ENCODE measurements around the gene METTL15. TPM values are rescaled to one million over a fixed set of nuclear protein-coding genes. Genes with fewer than 3 reads are reported as not detected.

The METTL15 gene
- 11.7 and 18.9 TPM in 2 replicates for total RNA-seq (2014; rRNA removed; shearing (Covaris generic))
- 19.5 and 19.7 TPM in 2 replicates for total RNA-seq (2022)
- Bru-seq, nascent RNA, result percentile 75 among the genes with signal in this experiment
- BruChase-seq, experiment 1, labeled RNA remaining after a 6-hour chase, result percentile 56 among the genes with signal in this experiment
- BruChase-seq, experiment 2, labeled RNA remaining after a 2-hour chase, result percentile 62 among the genes with signal in this experiment
- long read RNA-seq, full-length matches to known transcripts, result 7 of 43 reads
- long read RNA-seq, partial matches to known transcripts, result 24 of 43 reads
- long read RNA-seq, other reads (novel, unspliced or antisense), result 12 of 43 reads

- peak within 1 kb of the TSS; percentile 75 for H2AFZ ChIP-seq (ENCODE audit: low read length)
- POLR2A ChIA-PET, result interaction anchor here (0.6 to 5.8 kb wide), 14 partner anchors 8 to 156 kb away, joined by 3 to 38 read pairs (median 5); no protein-coding TSS in a partner anchor
- peak within 1 kb of the TSS; percentile 86 for H3K4me2 ChIP-seq (ENCODE audit: low read length)
- no peaks in the 10 kb centered on the region for H3K9me3 ChIP-seq (ENCODE audit: low read length)
- TSS peak; percentile 77 for BruUV-seq (replicated peaks)
- H3K27ac ChIP-seq (ENCODE audit: low read depth, low read length, poor library complexity, severe bottlenecking), result peak within 1 kb of the TSS; percentile 82
- peaks cover 5% of the 10 kb centered on the region; the same call in 1 of the 2 replicates for H3K36me3 ChIP-seq (ENCODE audit: insufficient read depth, low read length)
- CTCF ChIA-PET (ENCODE audit: unreplicated experiment), result no interaction called here
- H3K4me1 ChIP-seq (ENCODE audit: insufficient read depth, low read length, poor library complexity, severe bottlenecking), result peaks cover 40% of the 10 kb centered on the region
- H3K4me3 ChIP-seq (ENCODE audit: low read depth, low read length, poor library complexity, severe bottlenecking), result peak within 1 kb of the TSS; percentile 93
- H3K79me2 ChIP-seq (ENCODE audit: insufficient read depth, low read depth, low read length), result peaks cover 89% of the 10 kb centered on the region
- H3K9me2 ChIP-seq (ENCODE audit: insufficient read depth, low read length), result no peaks in the 10 kb centered on the region
- intact Hi-C loops (cut with micrococcal nuclease; ENCODE audit: unreplicated experiment), result loop anchor here (2.0 to 5.0 kb wide), 2 partner anchors 601 to 1196 kb away; partner anchors contain the start of gene LIN7C
- no peak for TF ChIP-seq EZH2phosphoT487 (IDR thresholded peaks at IDR 0.05; ENCODE audit: borderline replicate concordance, low read depth, low read length)
- TF ChIP-seq CTCF (conservative IDR thresholded peaks at IDR 0.05; ENCODE audit: low read length), result no peak
- peaks cover 34% of the 10 kb centered on the region for H4K20me1 ChIP-seq (ENCODE audit: insufficient read depth, low read length)
- peak; percentile 99 for DNase-seq (ENCODE audit: low spot score)
These were observed at the start of gene METTL15, which contains the start of gene KIF18A for GRCh38 chr11:28107750-28108618. Gene METTL15, plus strand, starts transcription at chr11:28108388. Its CDS starts 4,947 bp downstream, at chr11:28113335. Gene KIF18A, minus strand, starts transcription at chr11:28108156. Its CDS starts 10,209 bp downstream, at chr11:28097947.

- CTCF ChIA-PET (ENCODE audit: unreplicated experiment), result no interaction called here
- peaks cover 91% of the 10 kb centered on the region for H3K36me3 ChIP-seq (ENCODE audit: insufficient read depth, low read length)
- no peak for DNase-seq (ENCODE audit: low spot score)
- no peak overlapping the region for H3K4me3 ChIP-seq (ENCODE audit: low read depth, low read length, poor library complexity, severe bottlenecking)
- H2AFZ ChIP-seq (ENCODE audit: low read length), result no peak overlapping the region
- no peaks in the 10 kb centered on the region for H3K79me2 ChIP-seq (ENCODE audit: insufficient read depth, low read depth, low read length)
- H3K9me3 ChIP-seq (ENCODE audit: low read length), result no peaks in the 10 kb centered on the region
- no peak overlapping the region for H3K27ac ChIP-seq (ENCODE audit: low read depth, low read length, poor library complexity, severe bottlenecking)
- H3K9me2 ChIP-seq (ENCODE audit: insufficient read depth, low read length), result no peaks in the 10 kb centered on the region
- H3K4me2 ChIP-seq (ENCODE audit: low read length), result no peak overlapping the region
- no peaks in the 10 kb centered on the region for H3K4me1 ChIP-seq (ENCODE audit: insufficient read depth, low read length, poor library complexity, severe bottlenecking)
- intact Hi-C loops (cut with micrococcal nuclease; ENCODE audit: unreplicated experiment), result no loop called here
- no TSS peak for BruUV-seq (replicated peaks)
- POLR2A ChIA-PET, result interaction anchor here (0.6 to 4.5 kb wide), 7 partner anchors 10 to 1230 kb away, joined by 3 to 21 read pairs (median 3); no protein-coding TSS in a partner anchor
- TF ChIP-seq CTCF (conservative IDR thresholded peaks at IDR 0.05; ENCODE audit: low read length), result no peak
- no peak for TF ChIP-seq EZH2phosphoT487 (IDR thresholded peaks at IDR 0.05; ENCODE audit: borderline replicate concordance, low read depth, low read length)
- 0 out of 2 replicates have a peak, but pooled peaks cover 4% of the 10 kb centered on the region for H4K20me1 ChIP-seq (ENCODE audit: insufficient read depth, low read length)
These were observed 36.9 kb upstream of the METTL15 start for GRCh38 chr11:28071305-28071704.
